DOHH2 (cell line): Measurements from ENCODE around the gene MPPED2.

Experiments used
- H3F3A ChIP-seq: fragments of 200-600 bp; sonication (generic), shearing (Covaris generic); 2 replicates; pipeline ENCODE4 v1.6.0; 2016; ENCODE audit warnings: antibody characterized with exemption, mild to moderate bottlenecking; ENCODE audit not compliant: control insufficient read depth, insufficient read depth
- H3K27ac ChIP-seq: fragments of 200-600 bp; sonication (generic); 2 replicates; pipeline ENCODE4 v1.5.1; 2014; ENCODE audit warnings: low read depth, mild to moderate bottlenecking, low read length, moderate library complexity
- H3K27me3 ChIP-seq: fragments of 200-600 bp; sonication (generic); 2 replicates; pipeline ENCODE4 v1.6.1; 2014; ENCODE audit warnings: mild to moderate bottlenecking, low read length, mixed read lengths; ENCODE audit not compliant: control insufficient read depth
- H3K36me3 ChIP-seq: fragments of 200-600 bp; sonication (generic); 2 replicates; pipeline ENCODE4 v1.6.1; 2014; ENCODE audit warnings: mild to moderate bottlenecking, low read length, moderate library complexity, mixed read lengths; ENCODE audit not compliant: control insufficient read depth
- H3K4me1 ChIP-seq: fragments of 200-600 bp; sonication (generic); 2 replicates; pipeline ENCODE4 v1.6.1; 2014; ENCODE audit warnings: mild to moderate bottlenecking, low read length, mixed read lengths; ENCODE audit not compliant: control insufficient read depth
- H3K4me2 ChIP-seq: fragments of 200-600 bp; sonication (generic); 2 replicates; pipeline ENCODE4 v1.6.0; 2014; ENCODE audit warnings: mild to moderate bottlenecking, low read length, moderate library complexity
- H3K4me3 ChIP-seq: fragments of 200-600 bp; sonication (generic); 2 replicates; pipeline ENCODE4 v1.5.1; 2014; ENCODE audit warnings: mild to moderate bottlenecking, low read length, mixed read lengths
- H3K79me2 ChIP-seq: fragments of 200-600 bp; sonication (generic); 2 replicates; pipeline ENCODE4 v1.6.1; 2014; ENCODE audit warnings: mild to moderate bottlenecking, low read length, mixed read lengths; ENCODE audit not compliant: control insufficient read depth
- H3K9me2 ChIP-seq: fragments of 200-600 bp; sonication (generic); replicated peaks from 2 replicates; pipeline ENCODE4 v1.6.1; 2014; ENCODE audit warnings: mild to moderate bottlenecking, low read length, mixed read lengths; ENCODE audit not compliant: control insufficient read depth
- H3K9me3 ChIP-seq: fragments of 200-600 bp; sonication (generic); 2 replicates; pipeline ENCODE4 v1.6.1; 2014; ENCODE audit warnings: antibody characterized with exemption, low read length, mixed read lengths; ENCODE audit not compliant: control insufficient read depth, insufficient read depth
- H4K20me1 ChIP-seq: fragments of 200-600 bp; sonication (generic); 2 replicates; pipeline ENCODE4 v1.6.0; 2014; ENCODE audit warnings: low read depth, mild to moderate bottlenecking, antibody characterized with exemption, low read length, moderate library complexity; ENCODE audit not compliant: control insufficient read depth, insufficient read depth
- EZH2phosphoT487 ChIP-seq: fragments of 200-600 bp; sonication (generic); IDR thresholded peaks from 2 replicates; pipeline ENCODE4 v1.6.1; 2017; ENCODE audit warnings: borderline replicate concordance, mild to moderate bottlenecking, antibody characterized with exemption, low read length, moderate library complexity, mixed read lengths
- TF ChIP-seq, protein P1 (sequence below): fragments of 200-600 bp; sonication (generic); IDR thresholded peaks from one replicate; pipeline ENCODE4 v1.5.1; 2014; ENCODE audit warnings: antibody characterized with exemption, mild to moderate bottlenecking, low read depth, low read length; ENCODE audit not compliant: poor library complexity, severe bottlenecking

MPPED2 gene

DNA sequence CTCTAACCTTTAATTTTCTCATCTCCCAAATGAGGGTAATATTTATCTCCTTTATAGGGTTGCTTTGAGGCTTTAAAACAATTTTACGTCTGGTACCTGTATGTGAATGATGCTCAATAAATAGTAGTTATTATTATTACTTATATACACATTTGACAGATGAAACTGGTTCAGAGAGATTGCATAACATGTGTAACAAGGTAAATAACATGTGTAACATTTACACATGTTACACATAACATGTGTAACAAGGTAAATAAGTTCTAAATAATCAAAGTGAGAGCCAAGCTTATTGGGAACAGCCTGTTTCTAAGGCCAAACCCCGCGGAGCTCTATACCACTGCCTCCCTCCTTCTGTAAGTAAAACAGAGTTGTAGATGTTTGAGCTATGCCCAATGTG is 100.9 kb downstream of the MPPED2 start:
- Histone ChIP-seq H3K27me3 (peaks cover 4% of the 10 kb centered on the region; the same call in 1 of the 2 replicates), H3K9me3 (no peaks in the 10 kb centered on the region), H3K9me2 (no peaks in the 10 kb centered on the region), H4K20me1 (no peaks in the 10 kb centered on the region), H3K4me1 (no peaks in the 10 kb centered on the region), H3K36me3 (no peaks in the 10 kb centered on the region), H3F3A (no peaks in the 10 kb centered on the region), H3K4me3 (no peak overlapping the region), H3K27ac (no peak overlapping the region), H3K4me2 (no peak overlapping the region), H3K79me2 (no peaks in the 10 kb centered on the region)
- TF ChIP-seq, protein P1, sequence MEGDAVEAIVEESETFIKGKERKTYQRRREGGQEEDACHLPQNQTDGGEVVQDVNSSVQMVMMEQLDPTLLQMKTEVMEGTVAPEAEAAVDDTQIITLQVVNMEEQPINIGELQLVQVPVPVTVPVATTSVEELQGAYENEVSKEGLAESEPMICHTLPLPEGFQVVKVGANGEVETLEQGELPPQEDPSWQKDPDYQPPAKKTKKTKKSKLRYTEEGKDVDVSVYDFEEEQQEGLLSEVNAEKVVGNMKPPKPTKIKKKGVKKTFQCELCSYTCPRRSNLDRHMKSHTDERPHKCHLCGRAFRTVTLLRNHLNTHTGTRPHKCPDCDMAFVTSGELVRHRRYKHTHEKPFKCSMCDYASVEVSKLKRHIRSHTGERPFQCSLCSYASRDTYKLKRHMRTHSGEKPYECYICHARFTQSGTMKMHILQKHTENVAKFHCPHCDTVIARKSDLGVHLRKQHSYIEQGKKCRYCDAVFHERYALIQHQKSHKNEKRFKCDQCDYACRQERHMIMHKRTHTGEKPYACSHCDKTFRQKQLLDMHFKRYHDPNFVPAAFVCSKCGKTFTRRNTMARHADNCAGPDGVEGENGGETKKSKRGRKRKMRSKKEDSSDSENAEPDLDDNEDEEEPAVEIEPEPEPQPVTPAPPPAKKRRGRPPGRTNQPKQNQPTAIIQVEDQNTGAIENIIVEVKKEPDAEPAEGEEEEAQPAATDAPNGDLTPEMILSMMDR = no peak
- TF ChIP-seq EZH2phosphoT487 = no peak

DNA sequence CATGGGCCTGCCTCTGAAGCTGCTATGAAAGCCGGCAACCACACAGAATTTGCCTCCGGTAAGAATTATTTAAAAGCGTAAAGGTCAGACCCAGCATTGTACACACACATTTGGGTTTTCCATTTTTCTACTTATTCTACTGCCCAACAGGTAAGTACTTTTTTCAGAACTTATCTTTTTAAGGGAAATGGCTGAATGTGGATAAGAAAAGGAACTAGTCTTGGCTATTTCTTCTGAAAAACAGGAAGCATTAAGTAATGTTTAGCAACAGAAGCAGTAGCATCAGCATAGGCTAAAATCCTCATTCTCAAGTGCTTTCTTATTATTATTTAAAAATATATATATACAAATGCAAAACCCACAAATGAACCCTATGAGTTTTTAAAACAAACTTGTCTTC is 103.1 kb downstream of the MPPED2 start:
- Histone ChIP-seq H3F3A (no peaks in the 10 kb centered on the region), H3K4me3 (no peak overlapping the region), H3K4me2 (no peak overlapping the region), H3K79me2 (no peaks in the 10 kb centered on the region), H3K36me3 (no peaks in the 10 kb centered on the region), H4K20me1 (no peaks in the 10 kb centered on the region), H3K9me2 (no peaks in the 10 kb centered on the region), H3K27ac (no peak overlapping the region), H3K27me3 (peaks cover 4% of the 10 kb centered on the region; the same call in 1 of the 2 replicates), H3K4me1 (no peaks in the 10 kb centered on the region), H3K9me3 (no peaks in the 10 kb centered on the region)
- TF ChIP-seq, protein P1 = no peak
- TF ChIP-seq EZH2phosphoT487 = no peak

DNA sequence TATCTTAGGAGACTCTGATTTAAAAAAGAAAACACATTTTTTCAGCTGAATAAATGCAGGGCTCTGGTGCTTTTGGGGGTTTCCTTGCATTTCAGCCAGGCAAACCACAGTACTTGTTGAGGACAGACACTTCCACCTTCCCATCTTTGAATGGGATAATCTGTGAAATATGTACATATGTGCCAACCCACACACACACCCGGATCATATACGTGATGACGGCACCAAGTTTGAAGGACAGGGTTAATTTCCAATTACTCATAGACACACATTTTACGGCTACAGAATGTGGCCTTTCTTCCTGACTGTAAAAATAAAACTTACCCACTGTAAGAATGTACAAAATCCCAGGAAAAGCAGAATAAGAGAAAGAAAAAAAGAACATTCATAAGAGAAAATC is 104.4 kb downstream of the MPPED2 start:
- H3K27me3 ChIP-seq = peaks cover 4% of the 10 kb centered on the region; the same call in 1 of the 2 replicates
- no peaks in the 10 kb centered on the region for H3K79me2 ChIP-seq
- no peak overlapping the region for H3K4me3 ChIP-seq
- H3K4me1 ChIP-seq = no peaks in the 10 kb centered on the region
- H3K4me2 ChIP-seq = no peak overlapping the region
- no peak for TF ChIP-seq EZH2phosphoT487
- TF ChIP-seq, protein P1 = no peak
- H3K9me3 ChIP-seq = no peaks in the 10 kb centered on the region
- H4K20me1 ChIP-seq = no peaks in the 10 kb centered on the region
- no peaks in the 10 kb centered on the region for H3K36me3 ChIP-seq
- H3F3A ChIP-seq = no peaks in the 10 kb centered on the region
- no peak overlapping the region for H3K27ac ChIP-seq
- no peaks in the 10 kb centered on the region for H3K9me2 ChIP-seq
